ENCODE measurements around the gene BAIAP3.

BAIAP3 gene

DNA sequence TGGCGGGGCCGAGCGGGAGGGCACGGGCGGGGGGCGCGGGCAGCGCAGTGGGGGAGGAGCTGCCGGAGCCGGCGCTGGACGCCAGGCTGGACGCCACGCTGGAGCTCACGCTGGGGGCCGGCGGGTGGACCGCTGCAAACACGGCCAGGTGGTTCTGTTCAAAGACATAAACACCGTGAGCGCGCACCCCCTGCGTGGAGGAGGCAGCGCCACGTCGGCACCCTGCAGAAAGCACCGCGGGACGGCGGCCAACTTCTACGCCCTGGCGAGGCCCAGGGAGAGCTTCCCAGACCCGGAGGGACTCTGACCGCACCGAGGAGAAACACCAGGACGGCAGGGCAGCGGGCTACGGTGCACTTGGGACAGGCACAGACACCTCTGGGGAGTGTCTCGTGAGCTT lies 51.8 kb downstream of the BAIAP3 start:
- no peaks in the 10 kb centered on the region for H3K27me3 ChIP-seq (ENCODE audit: control insufficient read depth, insufficient read depth, low read length)
- no peak overlapping the region for H3K9ac ChIP-seq (ENCODE audit: low read depth, low read length)
- no peak overlapping the region for H3K4me3 ChIP-seq (ENCODE audit: low read depth, low read length)
- no peaks in the 10 kb centered on the region for H3K4me1 ChIP-seq (ENCODE audit: control insufficient read depth, insufficient read depth, low read length)
- H3K36me3 ChIP-seq (ENCODE audit: control insufficient read depth, insufficient read depth, low read length), result peaks cover 7% of the 10 kb centered on the region
- H3K9me3 ChIP-seq (ENCODE audit: control insufficient read depth, insufficient read depth, low read length), result no peaks in the 10 kb centered on the region

DNA sequence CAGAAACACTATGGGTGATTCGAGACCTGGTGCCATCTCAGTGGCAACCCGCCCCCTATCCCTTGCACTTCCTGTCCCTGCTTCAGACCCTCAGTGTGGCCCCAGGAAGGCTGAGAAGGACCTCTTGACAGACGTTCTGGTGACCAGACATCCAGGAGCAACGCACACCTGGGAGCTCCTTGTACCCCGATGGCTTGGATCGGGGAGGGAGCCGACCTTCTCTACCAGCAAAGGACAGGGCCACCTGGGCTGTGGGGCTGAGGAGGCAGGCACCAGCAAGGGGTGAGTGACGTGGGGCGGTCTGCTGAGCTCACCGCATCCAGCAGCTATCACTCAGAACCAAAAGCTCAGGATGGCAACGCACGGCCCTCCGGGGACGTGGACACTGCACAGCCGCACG lies 53.9 kb downstream of the BAIAP3 start:
- no peaks in the 10 kb centered on the region for H3K4me1 ChIP-seq (ENCODE audit: control insufficient read depth, insufficient read depth, low read length)
- H3K36me3 ChIP-seq (ENCODE audit: control insufficient read depth, insufficient read depth, low read length), result peaks cover 11% of the 10 kb centered on the region
- H3K9me3 ChIP-seq (ENCODE audit: control insufficient read depth, insufficient read depth, low read length), result no peaks in the 10 kb centered on the region
- H3K4me3 ChIP-seq (ENCODE audit: low read depth, low read length), result no peak overlapping the region
- no peaks in the 10 kb centered on the region for H3K27me3 ChIP-seq (ENCODE audit: control insufficient read depth, insufficient read depth, low read length)
- no peak overlapping the region for H3K9ac ChIP-seq (ENCODE audit: low read depth, low read length)

DNA sequence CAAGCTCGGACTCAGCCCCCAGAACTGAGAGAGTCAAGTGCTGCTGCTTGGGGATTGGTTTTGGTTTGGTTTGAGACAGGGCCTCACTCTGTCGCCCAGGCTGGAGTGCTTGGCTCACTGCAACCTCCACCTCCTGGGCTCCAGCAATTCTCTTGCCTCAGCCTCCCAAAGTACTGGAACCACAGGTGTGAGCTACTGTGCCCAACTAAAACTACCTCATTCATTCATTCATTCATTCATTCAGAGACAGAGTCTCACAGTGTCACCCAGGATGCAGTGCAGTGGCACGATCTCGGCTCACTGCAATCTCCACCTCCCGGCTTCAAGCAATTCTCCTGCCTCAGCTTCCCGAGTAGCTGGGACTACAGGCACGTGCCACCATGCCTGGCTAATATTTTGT lies 56.3 kb downstream of the BAIAP3 start:
- Histone ChIP-seq H3K9ac (ENCODE audit: low read depth, low read length) (no peak overlapping the region), H3K4me3 (ENCODE audit: low read depth, low read length) (no peak overlapping the region), H3K27me3 (ENCODE audit: control insufficient read depth, insufficient read depth, low read length) (no peaks in the 10 kb centered on the region), H3K4me1 (ENCODE audit: control insufficient read depth, insufficient read depth, low read length) (no peaks in the 10 kb centered on the region), H3K36me3 (ENCODE audit: control insufficient read depth, insufficient read depth, low read length) (peaks cover 13% of the 10 kb centered on the region), H3K9me3 (ENCODE audit: control insufficient read depth, insufficient read depth, low read length) (no peaks in the 10 kb centered on the region)

DNA sequence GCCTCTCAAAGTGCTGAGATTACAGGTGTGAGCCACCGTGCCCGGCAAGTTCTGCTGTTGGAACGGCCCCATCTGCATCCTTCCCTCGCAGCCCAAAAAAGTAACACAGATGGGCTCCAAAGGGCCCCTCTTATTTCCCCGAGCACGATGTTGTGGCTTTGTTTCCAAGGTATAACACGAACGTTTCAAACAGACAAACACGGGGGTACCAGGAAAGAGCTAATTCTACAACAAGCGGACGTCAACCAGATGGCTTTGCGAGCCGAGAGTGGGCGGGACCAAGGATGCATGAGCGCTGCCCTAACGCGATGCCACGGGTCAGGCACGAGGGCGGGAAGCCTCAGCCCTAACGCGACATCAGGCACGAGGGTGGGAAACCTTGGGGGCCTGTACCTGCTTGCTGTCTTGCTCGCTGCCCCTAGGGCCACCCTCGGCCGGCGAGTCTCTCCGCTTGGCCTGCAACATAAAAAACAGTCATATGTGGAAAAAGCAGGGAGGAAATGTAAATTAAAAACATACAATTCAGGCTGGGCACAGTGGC lies 56.9 kb downstream of the BAIAP3 start:
- no peaks in the 10 kb centered on the region for H3K27me3 ChIP-seq (ENCODE audit: control insufficient read depth, insufficient read depth, low read length)
- no peak overlapping the region for H3K9ac ChIP-seq (ENCODE audit: low read depth, low read length)
- H3K36me3 ChIP-seq (ENCODE audit: control insufficient read depth, insufficient read depth, low read length), result peaks cover 12% of the 10 kb centered on the region
- no peaks in the 10 kb centered on the region for H3K4me1 ChIP-seq (ENCODE audit: control insufficient read depth, insufficient read depth, low read length)
- H3K9me3 ChIP-seq (ENCODE audit: control insufficient read depth, insufficient read depth, low read length), result no peaks in the 10 kb centered on the region
- no peak overlapping the region for H3K4me3 ChIP-seq (ENCODE audit: low read depth, low read length)

DNA sequence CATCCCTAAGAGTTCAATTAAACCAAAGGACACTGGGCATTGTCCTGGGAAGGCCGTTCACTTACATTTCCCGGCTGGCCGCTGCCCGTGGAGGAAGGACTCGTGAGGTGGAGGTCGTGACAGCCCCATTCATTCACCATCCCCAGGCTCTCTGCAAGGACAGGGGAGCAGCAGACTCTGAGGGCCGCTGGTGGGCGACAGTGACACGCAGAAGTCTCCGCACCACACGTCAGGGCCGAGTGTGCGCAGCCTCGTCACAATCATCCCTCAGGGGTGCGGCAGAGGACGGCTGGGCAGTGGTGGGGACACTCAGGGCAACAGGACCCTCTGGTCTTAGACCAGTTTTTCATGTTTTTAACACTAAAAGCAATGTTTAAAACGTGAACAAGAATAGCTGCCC lies 59.4 kb downstream of the BAIAP3 start:
- no peaks in the 10 kb centered on the region for H3K4me1 ChIP-seq (ENCODE audit: control insufficient read depth, insufficient read depth, low read length)
- no peaks in the 10 kb centered on the region for H3K27me3 ChIP-seq (ENCODE audit: control insufficient read depth, insufficient read depth, low read length)
- H3K4me3 ChIP-seq (ENCODE audit: low read depth, low read length), result no peak overlapping the region
- no peaks in the 10 kb centered on the region for H3K9me3 ChIP-seq (ENCODE audit: control insufficient read depth, insufficient read depth, low read length)
- no peak overlapping the region for H3K9ac ChIP-seq (ENCODE audit: low read depth, low read length)
- H3K36me3 ChIP-seq (ENCODE audit: control insufficient read depth, insufficient read depth, low read length), result peaks cover 10% of the 10 kb centered on the region

- Histone ChIP-seq H3K9me3 (ENCODE audit: control insufficient read depth, insufficient read depth, low read length) (no peaks in the 10 kb centered on the region), H3K4me3 (ENCODE audit: low read depth, low read length) (no peak overlapping the region), H3K4me1 (ENCODE audit: control insufficient read depth, insufficient read depth, low read length) (no peaks in the 10 kb centered on the region), H3K27me3 (ENCODE audit: control insufficient read depth, insufficient read depth, low read length) (no peaks in the 10 kb centered on the region), H3K36me3 (ENCODE audit: control insufficient read depth, insufficient read depth, low read length) (peaks cover 10% of the 10 kb centered on the region), H3K9ac (ENCODE audit: low read depth, low read length) (no peak overlapping the region)
Measured at GRCh38 chr16:1393613-1394176, 60.2 kb downstream of the BAIAP3 start.

DNA sequence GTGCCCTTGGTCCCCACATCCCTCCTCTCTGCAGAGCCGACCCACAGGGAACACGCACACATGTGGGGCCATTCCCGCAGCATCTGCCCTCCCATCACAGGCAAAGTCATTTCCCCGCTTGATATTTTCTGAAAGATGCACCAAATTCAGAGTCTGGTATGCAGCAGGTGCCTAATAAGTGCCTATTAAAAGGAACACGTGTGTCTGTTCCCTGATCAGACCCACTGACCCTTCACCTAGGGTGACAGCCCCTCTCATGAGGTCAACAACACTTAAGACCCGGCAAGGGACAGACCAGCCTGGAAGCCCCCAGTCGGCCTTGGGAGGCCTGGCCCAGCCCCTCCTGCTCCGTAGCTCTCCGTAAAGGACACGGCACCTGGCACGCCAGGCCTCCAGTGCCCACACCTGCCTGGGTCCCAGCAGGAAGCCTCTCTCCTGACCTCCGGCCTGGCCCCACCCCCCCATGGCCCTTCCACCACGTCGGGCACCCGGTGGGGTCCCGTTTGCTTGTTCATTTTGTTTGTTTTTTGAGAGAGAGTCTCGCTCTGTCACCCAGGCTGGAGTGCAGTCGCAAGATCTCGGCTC lies 61.0 kb downstream of the BAIAP3 start:
- no peak overlapping the region for H3K9ac ChIP-seq (ENCODE audit: low read depth, low read length)
- H3K27me3 ChIP-seq (ENCODE audit: control insufficient read depth, insufficient read depth, low read length), result no peaks in the 10 kb centered on the region
- no peak overlapping the region for H3K4me3 ChIP-seq (ENCODE audit: low read depth, low read length)
- H3K9me3 ChIP-seq (ENCODE audit: control insufficient read depth, insufficient read depth, low read length), result no peaks in the 10 kb centered on the region
- H3K36me3 ChIP-seq (ENCODE audit: control insufficient read depth, insufficient read depth, low read length), result peaks cover 12% of the 10 kb centered on the region
- no peaks in the 10 kb centered on the region for H3K4me1 ChIP-seq (ENCODE audit: control insufficient read depth, insufficient read depth, low read length)

DNA sequence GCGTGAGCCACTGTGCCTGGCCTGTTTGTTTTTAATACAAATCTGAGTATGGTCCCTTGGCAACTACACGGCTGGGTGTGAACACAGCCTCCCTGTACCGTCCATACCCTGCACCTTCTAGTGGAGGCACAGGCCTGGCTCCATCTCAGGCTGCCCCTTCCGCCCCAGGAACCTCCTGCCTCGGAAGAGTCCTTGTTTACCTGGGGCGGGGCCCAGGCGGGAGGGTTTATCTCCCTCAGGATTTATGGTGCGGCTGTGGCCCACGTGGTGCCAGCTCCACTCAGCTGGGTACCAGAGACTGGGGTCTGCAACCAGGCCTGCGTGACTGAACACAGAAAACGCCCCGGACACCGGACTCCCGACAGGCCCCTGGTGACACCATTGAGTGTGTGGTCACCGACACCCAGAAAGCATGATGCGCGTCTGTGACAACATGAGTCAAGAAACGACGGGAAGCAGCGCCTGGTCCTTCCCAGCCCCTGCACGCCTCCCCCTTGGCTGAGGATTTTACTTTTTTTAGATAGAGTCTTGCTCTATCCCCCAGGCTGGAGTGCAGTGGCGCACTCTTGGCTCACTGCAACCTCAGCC lies 62.1 kb downstream of the BAIAP3 start:
- Histone ChIP-seq H3K4me1 (ENCODE audit: control insufficient read depth, insufficient read depth, low read length) (no peaks in the 10 kb centered on the region), H3K27me3 (ENCODE audit: control insufficient read depth, insufficient read depth, low read length) (no peaks in the 10 kb centered on the region), H3K36me3 (ENCODE audit: control insufficient read depth, insufficient read depth, low read length) (peaks cover 10% of the 10 kb centered on the region), H3K9ac (ENCODE audit: low read depth, low read length) (no peak overlapping the region), H3K4me3 (ENCODE audit: low read depth, low read length) (no peak overlapping the region), H3K9me3 (ENCODE audit: control insufficient read depth, insufficient read depth, low read length) (no peaks in the 10 kb centered on the region)

DNA sequence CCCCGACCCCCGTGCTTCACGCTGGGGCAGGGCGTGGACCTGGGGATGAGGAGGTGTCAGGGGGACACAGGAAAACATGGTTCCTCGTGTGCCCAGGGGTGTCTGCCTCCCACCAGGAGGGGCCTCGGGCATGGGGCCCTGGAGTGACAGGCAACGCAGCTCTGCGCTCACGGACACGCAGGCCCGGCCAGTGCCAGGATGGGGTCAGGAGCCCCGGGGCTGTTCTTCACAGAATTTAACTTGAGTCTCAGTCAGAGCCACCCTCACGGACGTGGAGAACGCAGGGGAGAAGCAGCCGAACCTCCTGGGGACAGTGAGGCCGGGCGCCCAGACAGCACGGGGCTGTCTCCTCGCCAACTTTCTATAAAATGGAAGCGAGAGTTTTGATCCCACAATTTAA lies 64.3 kb downstream of the BAIAP3 start:
- Histone ChIP-seq H3K4me3 (ENCODE audit: low read depth, low read length) (no peak overlapping the region), H3K36me3 (ENCODE audit: control insufficient read depth, insufficient read depth, low read length) (peaks cover 16% of the 10 kb centered on the region), H3K27me3 (ENCODE audit: control insufficient read depth, insufficient read depth, low read length) (no peaks in the 10 kb centered on the region), H3K9me3 (ENCODE audit: control insufficient read depth, insufficient read depth, low read length) (no peaks in the 10 kb centered on the region), H3K4me1 (ENCODE audit: control insufficient read depth, insufficient read depth, low read length) (no peaks in the 10 kb centered on the region), H3K9ac (ENCODE audit: low read depth, low read length) (no peak overlapping the region)

DNA sequence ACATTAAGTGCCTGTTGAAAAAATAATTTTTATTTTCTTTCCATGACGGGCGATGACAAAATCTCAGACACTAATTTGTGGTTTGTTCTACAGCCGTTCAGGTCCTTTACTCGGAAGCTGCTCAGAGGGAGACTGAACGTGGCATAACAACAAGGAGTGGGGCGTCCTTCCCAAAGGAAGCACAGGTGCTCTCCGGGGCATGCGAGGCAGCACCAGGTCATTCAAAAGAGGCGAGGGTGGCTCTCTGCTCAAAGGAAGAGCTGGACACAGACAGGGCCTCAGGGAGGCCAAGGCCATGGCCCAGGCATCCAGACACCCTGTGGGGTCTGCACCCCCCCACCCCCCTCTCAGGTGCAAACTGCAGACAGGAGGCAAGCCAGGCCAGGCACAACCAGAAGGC lies 64.9 kb downstream of the BAIAP3 start:
- H3K27me3 ChIP-seq (ENCODE audit: control insufficient read depth, insufficient read depth, low read length), result no peaks in the 10 kb centered on the region
- peaks cover 19% of the 10 kb centered on the region for H3K36me3 ChIP-seq (ENCODE audit: control insufficient read depth, insufficient read depth, low read length)

More for the DNA sequence above, 64.9 kb downstream of the BAIAP3 start:
- H3K9ac ChIP-seq (ENCODE audit: low read depth, low read length), result no peak overlapping the region
- no peaks in the 10 kb centered on the region for H3K9me3 ChIP-seq (ENCODE audit: control insufficient read depth, insufficient read depth, low read length)
- no peak overlapping the region for H3K4me3 ChIP-seq (ENCODE audit: low read depth, low read length)
- no peaks in the 10 kb centered on the region for H3K4me1 ChIP-seq (ENCODE audit: control insufficient read depth, insufficient read depth, low read length)
